Dedifferentiated amniotic fluid mesenchymal stem cell (primary cell): Measurements from ENCODE around the gene GRPEL2.

Experiments used
- DNase-seq: peaks from one replicate; pipeline ENCODE4 v3.0.0-alpha.2; 2016; ENCODE audit errors: extremely low spot score

The GRPEL2 gene

GRCh38 chr5:149345147-149345891, at the start of gene GRPEL2:
Gene GRPEL2 (plus strand): TSS chr5:149345499. CDS start chr5:149345540, 41 bp downstream.
- DNase-seq: peak; percentile 99

- DNase-seq: no peak
These were observed 47.8 kb upstream of the GRPEL2 start for GRCh38 chr5:149297340-149298025.

GRCh38 chr5:149298163-149298562, 47.1 kb upstream of the GRPEL2 start:
- no peak for DNase-seq

- DNase-seq: no peak
These were observed 46.4 kb upstream of the GRPEL2 start for GRCh38 chr5:149298842-149299404.

- no peak for DNase-seq
These were observed 45.7 kb upstream of the GRPEL2 start for GRCh38 chr5:149299451-149300054.

GRCh38 chr5:149300441-149300840, 44.9 kb upstream of the GRPEL2 start:
- no peak for DNase-seq

GRCh38 chr5:149301049-149301743, 44.1 kb upstream of the GRPEL2 start:
- DNase-seq: no peak

- DNase-seq: no peak
These were observed 43.4 kb upstream of the GRPEL2 start for GRCh38 chr5:149301744-149302380.

- DNase-seq: no peak
These were observed 42.7 kb upstream of the GRPEL2 start for GRCh38 chr5:149302641-149303040.

GRCh38 chr5:149303210-149303609, 42.1 kb upstream of the GRPEL2 start:
- DNase-seq: no peak

GRCh38 chr5:149304195-149305078, 40.9 kb upstream of the GRPEL2 start:
- no peak for DNase-seq

- no peak for DNase-seq
These were observed 35.9 kb upstream of the GRPEL2 start for GRCh38 chr5:149309354-149309753.

- DNase-seq: no peak
These were observed 34.8 kb upstream of the GRPEL2 start for GRCh38 chr5:149310488-149310887.

GRCh38 chr5:149310947-149311658, 34.2 kb upstream of the GRPEL2 start:
- peak; percentile 17 for DNase-seq

- DNase-seq: no peak
These were observed 32.0 kb upstream of the GRPEL2 start for GRCh38 chr5:149313151-149313841.

GRCh38 chr5:149314571-149315111, 30.7 kb upstream of the GRPEL2 start:
- DNase-seq: no peak

GRCh38 chr5:149315753-149316152, 29.5 kb upstream of the GRPEL2 start:
- no peak for DNase-seq

GRCh38 chr5:149317281-149318048, 27.8 kb upstream of the GRPEL2 start:
- peak; percentile 57 for DNase-seq
